Naive thymus-derived CD4-positive, alpha-beta T cell (primary cell): ENCODE data around the gene LPCAT4. TPM values are rescaled to one million over a fixed set of nuclear protein-coding genes. Genes with fewer than 3 reads are reported as not detected.

Source experiments
- ATAC-seq: fragments of 150-1000 bp; cut with Tn5 transposase; 2 replicates; pipeline ENCODE4 v1.10.0; 2021; ENCODE audit warnings: mild to moderate bottlenecking, moderate library complexity
- CTCF ChIA-PET: fragments of 350-600 bp; sonication (Branson Sonifier 250); formaldehyde crosslinking; loops from one replicate; lab custom pipeline; 2021; ENCODE audit warnings: antibody characterized with exemption; lab: Charles Lee
- POLR2A ChIA-PET: fragments of 350-600 bp; sonication (Branson Sonifier 250); formaldehyde crosslinking; loops from one replicate; lab custom pipeline; 2021; ENCODE audit warnings: antibody characterized with exemption, inconsistent platforms; lab: Charles Lee
- DNase-seq, 9 donors: peaks; one replicate each; pipeline versions ENCODE4 v3.0.0 to v3.0.0-alpha.2; 2020 to 2022; ENCODE audit warnings: mixed read lengths in 1 of 9
- H3K27ac ChIP-seq: one replicate; pipeline ENCODE4 v1.7.0; 2013; ENCODE audit warnings: mild to moderate bottlenecking, low read depth, low read length, moderate library complexity
- H3K27me3 ChIP-seq, 2 donors: one replicate each; pipeline ENCODE4 v1.7.0; 2013; ENCODE audit warnings: low read length in 2 of 2, mild to moderate bottlenecking in 2 of 2, moderate library complexity in 2 of 2; ENCODE audit not compliant: control insufficient read depth in 2 of 2, insufficient read depth in 2 of 2
- H3K36me3 ChIP-seq, 3 experiments: 1 replicate in 2 of 3; 2 replicates in 1 of 3; pipeline ENCODE4 v1.7.0; 2013; ENCODE audit warnings: low read length in 3 of 3, mild to moderate bottlenecking in 3 of 3, moderate library complexity in 1 of 3; ENCODE audit not compliant: insufficient read depth in 3 of 3, control insufficient read depth in 2 of 3
- H3K4me1 ChIP-seq, 2 donors: one replicate each; pipeline ENCODE4 v1.7.0; 2013; ENCODE audit warnings: low read length in 2 of 2, mild to moderate bottlenecking in 2 of 2, moderate library complexity in 1 of 2; ENCODE audit not compliant: control insufficient read depth in 2 of 2, insufficient read depth in 2 of 2
- H3K4me3 ChIP-seq: 2 replicates; pipeline ENCODE4 v1.7.0; 2013; ENCODE audit warnings: mild to moderate bottlenecking, low read length
- H3K9me3 ChIP-seq, 3 experiments: 1 replicate in 2 of 3; 2 replicates in 1 of 3; pipeline ENCODE4 v1.7.0; 2013; ENCODE audit warnings: low read length in 3 of 3; ENCODE audit not compliant: control insufficient read depth in 2 of 3
- H3K27ac Mint-ChIP-seq, 9 donors: one replicate each; pipeline ENCODE4 v1.8.0; 2020 to 2022; ENCODE audit warnings: mixed read lengths in 9 of 9, mild to moderate bottlenecking in 8 of 9, moderate library complexity in 5 of 9, inconsistent platforms in 2 of 9
- H3K27me3 Mint-ChIP-seq, 5 donors: one replicate each; pipeline ENCODE4 v1.8.0; 2021 to 2022; ENCODE audit warnings: mixed read lengths in 5 of 5, mild to moderate bottlenecking in 1 of 5
- H3K36me3 Mint-ChIP-seq, 5 donors: one replicate each; pipeline ENCODE4 v1.8.0; 2020 to 2022; ENCODE audit warnings: mixed read lengths in 5 of 5, mild to moderate bottlenecking in 3 of 5, inconsistent platforms in 1 of 5
- H3K4me1 Mint-ChIP-seq, 7 donors: one replicate each; pipeline ENCODE4 v1.8.0; 2020 to 2022; ENCODE audit warnings: mixed read lengths in 7 of 7, mild to moderate bottlenecking in 3 of 7, inconsistent platforms in 1 of 7
- H3K4me3 Mint-ChIP-seq, 10 donors: one replicate each; pipeline ENCODE4 v1.8.0; 2020 to 2022; ENCODE audit warnings: mild to moderate bottlenecking in 10 of 10, mixed read lengths in 10 of 10, moderate library complexity in 6 of 10, inconsistent platforms in 2 of 10
- H3K9me3 Mint-ChIP-seq, 11 donors: one replicate each; pipeline ENCODE4 v1.8.0; 2020 to 2022; ENCODE audit warnings: mixed read lengths in 11 of 11, mild to moderate bottlenecking in 4 of 11, inconsistent platforms in 1 of 11, moderate library complexity in 1 of 11
- intact Hi-C, 2 donors: fragments of 100-400 bp; cut with micrococcal nuclease; formaldehyde crosslinking; loops; one replicate each; pipeline ENCODE4 v1.15.1; 2023
- polyA plus RNA-seq, 2 donors: library from polyadenylated mRNA; unstranded; fragments of 300-500 nt; fragmentation: Illumina TruSeq; gene quantifications; one replicate each; pipeline ENCODE4 v1.2.3, GENCODE V29; 2021
- total RNA-seq, 6 experiments: library from RNA in 5 of 6; stranded (reverse) in 5 of 6; gene quantifications; 1 replicate in 5 of 6; 2 replicates in 1 of 6; pipeline ENCODE4 v1.2.3 and lab custom pipeline; 2021 to 2026

The LPCAT4 gene
- total and polyA plus RNA-seq, 7 experiments from 2014 or later, result 10.8 to 95.5 (median 46.5) TPM

DNA sequence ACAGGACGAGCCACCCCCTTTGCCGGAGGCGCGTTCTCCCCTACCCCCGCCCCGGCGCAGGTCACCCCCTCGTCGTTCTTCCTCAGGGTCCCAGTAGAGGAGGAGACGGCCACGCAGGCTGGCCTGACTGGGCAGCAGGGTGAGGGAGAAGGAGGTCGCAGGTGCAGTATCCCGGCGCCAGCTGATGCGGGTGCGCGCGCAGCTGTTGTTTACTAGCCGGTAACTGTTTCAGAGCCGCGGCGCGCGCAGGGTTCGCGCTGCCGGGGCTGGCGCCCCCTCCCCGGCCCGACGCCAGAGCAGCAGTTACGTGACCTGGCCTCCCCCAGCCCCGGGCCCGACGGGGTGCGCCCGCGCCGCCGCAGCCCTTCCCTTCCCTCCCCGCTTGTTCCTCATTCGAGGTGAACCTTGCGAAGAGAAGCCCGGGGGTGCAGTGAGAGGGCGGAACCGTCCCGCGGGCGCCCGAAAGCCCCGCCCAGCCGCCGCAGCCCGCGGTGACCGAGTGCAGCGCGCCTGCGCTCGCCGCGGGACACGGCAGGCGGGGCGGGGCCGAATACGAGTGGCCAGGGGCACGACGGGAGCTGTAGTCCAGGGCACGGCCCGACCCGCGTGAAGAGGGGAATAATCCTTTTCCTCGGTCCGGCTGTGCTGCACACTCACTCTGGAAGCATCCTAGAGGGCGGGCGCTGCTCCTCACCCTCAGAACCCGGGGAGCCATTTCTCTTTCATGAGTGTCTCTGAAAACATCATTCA is 29.3 kb downstream of the LPCAT4 start, which contains the start of gene SLC12A6:
Gene SLC12A6, minus strand, starts transcription at position 225 of the 750 bp plus-strand sequence. CDS start 1,101 bp downstream, outside the sequence.
- H3K27me3 Mint-ChIP-seq, result no peaks in the 10 kb centered on the region
- H3K36me3 Mint-ChIP-seq, result peaks cover 4 to 14% (median 12%) of the 10 kb centered on the region in 5 donors
- Histone ChIP-seq H3K27ac (peak within 1 kb of the TSS; percentile 92), H3K9me3 (no peaks in the 10 kb centered on the region), H3K36me3 (peaks cover 0 to 21% (median 0%) of the 10 kb centered on the region in 3 experiments), H3K4me1 (peaks cover 30 to 41% of the 10 kb centered on the region in 2 donors), H3K27me3 (no peaks in the 10 kb centered on the region), H3K4me3 (peak within 1 kb of the TSS; percentile 96)
- ATAC-seq, result peak; percentile 94
- H3K9me3 Mint-ChIP-seq, result no peaks in the 10 kb centered on the region
- intact Hi-C loops, result loop anchor here (1.0 to 10.0 kb wide), 12 partner anchors 9 to 650 kb away; partner anchors contain the start of genes AVEN (in 2 of the 2), EMC7 (in 2 of the 2), GOLGA8B (in 2 of the 2) and LPCAT4 (in 2 of the 2)
- peak within 1 kb of the TSS; percentile 90 to 100 (median 98) for H3K4me3 Mint-ChIP-seq
- H3K27ac Mint-ChIP-seq, result peak within 1 kb of the TSS; percentile 82 to 99 (median 98)
- ChIA-PET POLR2A (interaction anchor here (0.6 to 7.8 kb wide), 16 partner anchors 9 to 299 kb away, joined by 3 to 151 read pairs (median 4); partner anchors contain the start of genes AVEN, EMC4, EMC7 and GOLGA8B), CTCF (interaction anchor here (0.7 to 5.3 kb wide), 5 partner anchors 9 to 96 kb away, joined by 3 to 30 read pairs (median 6); partner anchors contain the start of gene LPCAT4)
- peak; percentile 90 to 93 (median 92) for DNase-seq
- peaks cover 35 to 72% (median 60%) of the 10 kb centered on the region in 7 donors for H3K4me1 Mint-ChIP-seq

DNA sequence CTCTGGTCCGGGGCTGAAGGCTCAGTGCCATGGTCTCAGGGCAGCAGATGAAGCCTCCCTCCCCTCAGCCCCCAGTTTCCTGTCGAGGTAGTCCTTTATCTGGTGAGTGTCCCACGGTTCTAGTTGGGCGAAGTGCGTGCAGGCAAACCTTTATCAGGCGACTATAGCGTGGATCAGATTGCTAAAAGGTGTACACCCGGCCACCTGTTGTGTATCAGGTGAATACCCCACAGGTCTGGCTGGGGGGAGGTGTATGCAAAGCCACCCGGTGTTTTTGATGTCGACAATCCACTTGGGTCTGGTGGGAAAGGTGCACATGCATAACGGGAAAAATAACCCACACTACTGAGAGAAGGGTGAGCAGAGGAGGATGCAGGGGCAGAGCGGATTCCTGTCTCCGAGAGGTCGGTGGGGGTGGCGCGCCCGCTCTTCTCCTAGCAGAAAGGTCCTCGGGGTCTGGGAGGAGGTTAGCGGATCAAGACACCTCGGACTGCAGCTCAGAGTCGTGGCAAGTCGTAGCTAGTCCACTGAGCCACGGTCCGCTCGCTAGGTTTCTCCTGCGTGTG is 29.9 kb downstream of the LPCAT4 start:
- DNase-seq (peak in 3 of 9 donors; percentile 19 to 35 (median 33)), ATAC-seq (peak; percentile 1)
- ChIA-PET POLR2A (interaction anchor here (0.6 to 7.8 kb wide), 16 partner anchors 8 to 246 kb away, joined by 3 to 151 read pairs (median 4); partner anchors contain the start of genes EMC4, EMC7, GOLGA8B and LPCAT4), CTCF (interaction anchor here (0.6 to 5.3 kb wide), 4 partner anchors 9 to 30 kb away, joined by 4 to 30 read pairs (median 16); partner anchors contain the start of gene LPCAT4)
- peak overlapping the region; percentile 96 for H3K4me3 ChIP-seq
- peak overlapping the region; percentile 92 for H3K27ac ChIP-seq
- Mint-ChIP-seq H3K27ac (peak overlapping the region; percentile 82 to 99 (median 98)), H3K4me3 (peak overlapping the region; percentile 90 to 100 (median 98)), H3K4me1 (peaks cover 36 to 77% (median 63%) of the 10 kb centered on the region in 7 donors), H3K36me3 (peaks cover 4 to 14% (median 12%) of the 10 kb centered on the region in 5 donors), H3K9me3 (no peaks in the 10 kb centered on the region), H3K27me3 (no peaks in the 10 kb centered on the region)
- H3K36me3 ChIP-seq, result peaks cover 0 to 21% (median 0%) of the 10 kb centered on the region in 3 experiments
- intact Hi-C loops, result loop anchor here (1.0 to 10.0 kb wide), 10 partner anchors 9 to 650 kb away; partner anchors contain the start of genes AVEN (in 1 of the 2), EMC4 (in 1 of the 2), EMC7 (in 1 of the 2) and GOLGA8B (in 1 of the 2)
- no peaks in the 10 kb centered on the region for H3K9me3 ChIP-seq
- H3K27me3 ChIP-seq, result no peaks in the 10 kb centered on the region
- H3K4me1 ChIP-seq, result peaks cover 32 to 42% of the 10 kb centered on the region in 2 donors

DNA sequence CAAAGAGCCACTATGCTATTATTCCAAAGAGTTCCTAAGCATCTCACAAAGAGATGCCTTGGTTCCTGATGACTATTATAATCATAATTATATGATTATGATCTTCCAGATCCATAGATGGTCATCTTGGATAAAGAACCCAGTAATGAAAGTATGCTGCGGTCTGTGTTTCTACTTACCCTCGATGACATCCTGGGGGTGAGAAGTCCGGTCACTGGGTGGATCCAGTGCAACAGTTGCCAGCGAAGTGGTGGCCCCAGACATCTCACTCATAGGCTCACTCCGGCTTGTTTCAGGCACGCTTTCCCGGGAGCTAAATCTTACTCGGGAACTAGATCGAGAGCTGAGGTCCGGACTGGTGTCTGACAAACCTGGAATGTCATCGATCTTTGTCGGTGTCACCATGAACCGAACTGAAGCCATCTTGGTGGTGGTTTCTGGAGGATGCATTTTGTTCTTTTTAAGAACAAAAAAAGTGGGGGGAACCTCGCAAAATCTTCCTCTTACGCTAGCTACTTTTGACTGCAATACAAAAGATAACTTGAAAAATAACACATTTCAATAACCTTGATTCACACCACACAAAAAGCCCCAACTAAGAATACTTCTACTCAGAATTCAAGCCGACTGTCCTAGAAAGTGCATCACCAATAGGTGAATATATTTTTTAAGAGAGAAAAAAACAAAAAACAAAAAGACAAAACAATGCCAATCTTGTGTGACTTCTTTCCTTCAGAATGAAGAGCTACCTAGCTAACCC is 30.6 kb downstream of the LPCAT4 start:
- H3K4me1 Mint-ChIP-seq, result peaks cover 34 to 77% (median 63%) of the 10 kb centered on the region in 7 donors

DNA sequence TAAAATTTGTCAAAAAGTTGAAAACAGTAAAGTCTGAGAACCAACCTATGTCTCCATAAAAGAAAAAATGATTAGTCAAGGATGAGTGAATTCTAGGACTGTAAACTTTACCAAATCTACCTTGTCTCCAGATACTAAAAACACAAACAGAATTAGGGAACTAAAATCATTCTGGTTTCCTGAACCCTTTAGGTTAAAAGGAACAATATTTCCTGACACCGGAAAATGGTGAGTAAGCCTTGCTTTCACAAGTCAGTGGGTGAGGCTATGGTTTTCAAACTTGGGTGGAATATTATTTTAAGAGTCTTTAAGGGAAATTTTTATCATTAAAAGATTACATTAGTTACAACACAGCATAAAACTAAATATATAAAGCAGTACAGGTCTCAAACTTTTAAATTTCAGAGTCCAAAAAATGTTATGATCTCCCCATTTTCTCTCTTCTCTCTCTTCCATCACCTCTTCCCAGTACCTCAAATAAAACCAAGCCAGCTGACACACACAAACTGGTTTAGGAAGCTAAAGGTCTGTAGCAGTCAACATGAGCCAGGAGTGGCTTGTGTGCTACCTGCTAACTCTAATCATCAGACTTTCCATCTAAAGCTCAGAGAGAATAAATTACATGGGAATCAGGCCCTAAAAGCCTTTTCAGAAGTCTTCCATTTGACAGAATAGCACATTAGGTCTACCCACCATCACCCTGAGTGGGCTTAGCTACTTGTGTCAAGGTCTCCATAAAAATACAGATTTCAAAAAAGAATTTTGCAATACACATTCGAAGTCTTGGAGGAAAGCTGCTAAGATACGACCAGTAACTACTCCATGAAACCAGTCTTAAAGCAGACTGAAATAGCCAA is 31.6 kb downstream of the LPCAT4 start:
- CTCF ChIA-PET, result interaction anchor here (1.1 to 5.3 kb wide), 2 partner anchors 32 to 94 kb away, joined by 4 to 27 read pairs; partner anchors contain the start of gene LPCAT4
- Mint-ChIP-seq H3K36me3 (peaks cover 0 to 4% (median 4%) of the 10 kb centered on the region in 5 donors), H3K4me3 (peak overlapping the region; percentile 90 to 100 (median 98)), H3K27me3 (no peaks in the 10 kb centered on the region), H3K9me3 (no peaks in the 10 kb centered on the region), H3K27ac (peak overlapping the region; percentile 82 to 99 (median 98)), H3K4me1 (peaks cover 33 to 80% (median 66%) of the 10 kb centered on the region in 7 donors)
- no peaks in the 10 kb centered on the region for H3K9me3 ChIP-seq
- ATAC-seq (no peak), DNase-seq (peak in 1 of 9 donors; percentile 23)
- POLR2A ChIA-PET, result interaction anchor here (0.7 to 7.8 kb wide), 7 partner anchors 7 to 51 kb away, joined by 3 to 151 read pairs (median 19); partner anchors contain the start of gene LPCAT4
- peaks cover 33 to 47% of the 10 kb centered on the region in 2 donors for H3K4me1 ChIP-seq
- H3K27ac ChIP-seq, result peak overlapping the region; percentile 92
- H3K27me3 ChIP-seq, result no peaks in the 10 kb centered on the region
- intact Hi-C loops, result loop anchor here (2.0 to 10.0 kb wide), 6 partner anchors 17 to 652 kb away; partner anchors contain the start of genes AVEN (in 1 of the 2), GOLGA8B (in 1 of the 2) and ZNF770 (in 1 of the 2)
- H3K36me3 ChIP-seq, result peaks cover 0 to 13% (median 0%) of the 10 kb centered on the region in 3 experiments
- peak overlapping the region; percentile 96 for H3K4me3 ChIP-seq

More for the DNA sequence above, 30.6 kb downstream of the LPCAT4 start:
- Histone ChIP-seq H3K4me1 (peaks cover 33 to 42% of the 10 kb centered on the region in 2 donors), H3K4me3 (peak overlapping the region; percentile 96), H3K36me3 (peaks cover 0 to 17% (median 0%) of the 10 kb centered on the region in 3 experiments), H3K9me3 (no peaks in the 10 kb centered on the region), H3K27me3 (no peaks in the 10 kb centered on the region), H3K27ac (peak overlapping the region; percentile 92)
- DNase-seq (no peak), ATAC-seq (no peak)
- H3K4me3 Mint-ChIP-seq, result peak overlapping the region; percentile 90 to 100 (median 98)
- peaks cover 3 to 9% (median 8%) of the 10 kb centered on the region in 5 donors for H3K36me3 Mint-ChIP-seq
- no peaks in the 10 kb centered on the region for H3K27me3 Mint-ChIP-seq
- CTCF ChIA-PET, result interaction anchor here (0.6 to 5.3 kb wide), 6 partner anchors 8 to 596 kb away, joined by 3 to 30 read pairs (median 5); partner anchors contain the start of gene LPCAT4
- POLR2A ChIA-PET, result interaction anchor here (0.6 to 7.8 kb wide), 10 partner anchors 8 to 234 kb away, joined by 3 to 151 read pairs (median 4); partner anchors contain the start of genes EMC7, LPCAT4 and PGBD4
- H3K27ac Mint-ChIP-seq, result peak overlapping the region; percentile 82 to 99 (median 98)
- intact Hi-C loops, result loop anchor here (5.0 to 10.0 kb wide), 4 partner anchors 158 to 651 kb away; partner anchors contain the start of genes AVEN (in 1 of the 2), GOLGA8B (in 1 of the 2) and ZNF770 (in 1 of the 2)
- H3K9me3 Mint-ChIP-seq, result no peaks in the 10 kb centered on the region
